ENCODE data around the gene NFATC3.
"Not testable (repeated sequence)": the region's sequence is repeated elsewhere in the genome, so short reads cannot be mapped to it uniquely, and the experiment has no call there.

DNA sequence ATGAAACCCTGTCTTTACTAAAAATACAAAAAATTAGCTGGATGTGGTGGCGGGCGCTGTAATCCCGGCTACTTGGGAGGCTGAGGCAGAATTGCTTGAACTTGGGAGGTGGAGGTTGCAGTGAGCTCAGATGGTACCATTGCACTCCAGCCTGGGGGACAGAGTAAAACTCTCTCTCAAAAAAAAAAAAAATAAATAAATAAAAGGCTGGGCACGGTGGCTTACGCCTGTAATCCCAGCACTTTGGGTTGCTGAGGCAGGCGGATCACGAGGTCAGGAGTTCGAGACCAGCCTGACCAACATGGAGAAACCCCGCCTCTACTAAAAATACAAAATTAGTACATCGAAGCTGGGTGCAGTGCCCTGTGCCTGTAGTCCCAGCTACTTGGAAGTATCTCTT lies 7.1 kb downstream of the NFATC3 start:
- TF ChIP-seq, protein P1, sequence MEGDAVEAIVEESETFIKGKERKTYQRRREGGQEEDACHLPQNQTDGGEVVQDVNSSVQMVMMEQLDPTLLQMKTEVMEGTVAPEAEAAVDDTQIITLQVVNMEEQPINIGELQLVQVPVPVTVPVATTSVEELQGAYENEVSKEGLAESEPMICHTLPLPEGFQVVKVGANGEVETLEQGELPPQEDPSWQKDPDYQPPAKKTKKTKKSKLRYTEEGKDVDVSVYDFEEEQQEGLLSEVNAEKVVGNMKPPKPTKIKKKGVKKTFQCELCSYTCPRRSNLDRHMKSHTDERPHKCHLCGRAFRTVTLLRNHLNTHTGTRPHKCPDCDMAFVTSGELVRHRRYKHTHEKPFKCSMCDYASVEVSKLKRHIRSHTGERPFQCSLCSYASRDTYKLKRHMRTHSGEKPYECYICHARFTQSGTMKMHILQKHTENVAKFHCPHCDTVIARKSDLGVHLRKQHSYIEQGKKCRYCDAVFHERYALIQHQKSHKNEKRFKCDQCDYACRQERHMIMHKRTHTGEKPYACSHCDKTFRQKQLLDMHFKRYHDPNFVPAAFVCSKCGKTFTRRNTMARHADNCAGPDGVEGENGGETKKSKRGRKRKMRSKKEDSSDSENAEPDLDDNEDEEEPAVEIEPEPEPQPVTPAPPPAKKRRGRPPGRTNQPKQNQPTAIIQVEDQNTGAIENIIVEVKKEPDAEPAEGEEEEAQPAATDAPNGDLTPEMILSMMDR (IDR thresholded peaks at IDR 0.05; ENCODE audit: poor library complexity): not testable (repeated sequence)
- TF ChIP-seq EZH2 (IDR thresholded peaks at IDR 0.05; ENCODE audit: borderline replicate concordance); EZH2phosphoT487 (IDR thresholded peaks at IDR 0.05; ENCODE audit: low read depth, severe bottlenecking, unreplicated experiment): not testable (repeated sequence)
